GM12878 (cell line): ENCODE data around the gene RBPMS2. TPM values are rescaled to one million over a fixed set of nuclear protein-coding genes. Genes with fewer than 3 reads are reported as not detected.

Source experiments
- ATAC-seq: fragments of 200-7000 bp; cut with Tn5 transposase; 3 replicates; pipeline ENCODE4 v1.9.1; 2020; ENCODE audit warnings: mild to moderate bottlenecking, moderate library complexity
- BruUV-seq: library from RNA; stranded (reverse); fragments of 400-500 nt; replicated peaks from 2 replicates; lab custom pipeline; 2021; lab: Mats Ljungman, UMichigan
- CTCF ChIA-PET: fragments of 300-600 bp; sonication (Branson Sonifier 250); formaldehyde crosslinking; extraction: SDS; loops from one replicate; lab custom pipeline; 2021; ENCODE audit warnings: inconsistent platforms; lab: Yijun Ruan, JAX
- POLR2A ChIA-PET: fragments of 350-600 bp; formaldehyde crosslinking; extraction: SDS; loops from one replicate; lab custom pipeline; 2021; ENCODE audit warnings: inconsistent platforms; lab: Charles Lee
- RAD21 ChIA-PET: fragments of 300-600 bp; sonication (Branson Sonifier 250); formaldehyde crosslinking; loops from one replicate; lab custom pipeline; 2023; ENCODE audit warnings: antibody characterized with exemption; ENCODE audit not compliant: unreplicated experiment; lab: Charles Lee
- SMC1A ChIA-PET: fragments of 300-600 bp; sonication (Branson Sonifier 250); formaldehyde crosslinking; loops from one replicate; lab custom pipeline; 2023; ENCODE audit not compliant: unreplicated experiment, uncharacterized antibody; lab: Charles Lee
- DNase-seq: peaks from one replicate; pipeline ENCODE4 v3.0.0-alpha.2; 2011; ENCODE audit warnings: low read depth, low spot score
- FAIRE-seq: peaks from 3 replicates; lab custom pipeline; 2011; peaks lifted over from hg19 to GRCh38; lab: Jason Lieb, UNC
- H2AFZ ChIP-seq: 2 replicates; pipeline ENCODE4 v1.6.0; 2011; ENCODE audit warnings: low read depth, low read length, control low read depth; ENCODE audit not compliant: control insufficient read depth
- H3K27ac ChIP-seq: 2 replicates; pipeline ENCODE4 v1.5.1; 2011; ENCODE audit warnings: control low read depth; ENCODE audit not compliant: control insufficient read depth, insufficient read depth
- H3K27me3 ChIP-seq, 2 experiments: replicated peaks in 1 of 2; 2 replicates each; pipeline versions ENCODE4 v1.6.0 to v1.6.1; 2011; ENCODE audit warnings: low read length in 1 of 2; ENCODE audit not compliant: control insufficient read depth in 2 of 2, insufficient read depth in 2 of 2
- H3K36me3 ChIP-seq, 2 experiments: 2 replicates each; pipeline ENCODE4 v1.5.1; 2011; ENCODE audit warnings: low read length in 1 of 2; ENCODE audit not compliant: control insufficient read depth in 2 of 2, insufficient read depth in 2 of 2
- H3K4me1 ChIP-seq: 2 replicates; pipeline ENCODE4 v1.6.1; 2011; ENCODE audit warnings: mild to moderate bottlenecking, low read length, moderate library complexity, mixed read lengths; ENCODE audit not compliant: control insufficient read depth, insufficient read depth
- H3K4me2 ChIP-seq: 2 replicates; pipeline ENCODE4 v1.6.0; 2011; ENCODE audit warnings: control low read depth; ENCODE audit not compliant: control insufficient read depth, insufficient read depth
- H3K4me3 ChIP-seq: fragments of 200-600 bp; sonication (generic); 2 replicates; pipeline ENCODE4 v1.5.1; 2016
- H3K79me2 ChIP-seq: 2 replicates; pipeline ENCODE4 v1.6.0; 2011; ENCODE audit warnings: low read length; ENCODE audit not compliant: control insufficient read depth, insufficient read depth
- H3K9ac ChIP-seq: 2 replicates; pipeline ENCODE4 v1.8.0; 2011; ENCODE audit warnings: low read length, control low read depth, mixed read lengths; ENCODE audit not compliant: control insufficient read depth, insufficient read depth
- H3K9me3 ChIP-seq: replicated peaks from 3 replicates; pipeline ENCODE4 v1.5.1; 2011; ENCODE audit warnings: mild to moderate bottlenecking, low read length; ENCODE audit not compliant: control insufficient read depth, insufficient read depth
- H4K20me1 ChIP-seq: 2 replicates; pipeline ENCODE4 v1.6.0; 2011; ENCODE audit not compliant: control insufficient read depth, insufficient read depth
- BCLAF1 ChIP-seq: fragments of 450-650 bp; IDR thresholded peaks from 2 replicates; pipeline ENCODE4 v1.6.1; 2017; ENCODE audit warnings: antibody characterized with exemption, mild to moderate bottlenecking, moderate library complexity
- MTA2 ChIP-seq: fragments of 450-650 bp; IDR thresholded peaks from 2 replicates; pipeline ENCODE4 v1.6.1; 2016; ENCODE audit warnings: low read depth, mild to moderate bottlenecking, moderate library complexity
- MYB ChIP-seq: fragments of 150-350 bp; IDR thresholded peaks from 2 replicates; pipeline ENCODE4 v1.6.1; 2014; ENCODE audit warnings: mild to moderate bottlenecking, low read depth, low read length, borderline replicate concordance
- NR2C1 ChIP-seq: fragments of 450-650 bp; IDR thresholded peaks from 2 replicates; pipeline ENCODE4 v1.6.1; 2017; ENCODE audit warnings: antibody characterized with exemption, mild to moderate bottlenecking, moderate library complexity
- POU2F2 ChIP-seq: IDR thresholded peaks from 3 replicates; pipeline ENCODE4 v1.6.1; 2011; ENCODE audit warnings: low read depth, mild to moderate bottlenecking, low read length, borderline replicate concordance
- RAD51 ChIP-seq: fragments of 450-650 bp; IDR thresholded peaks from 2 replicates; pipeline ENCODE4 v1.6.1; 2016; ENCODE audit warnings: moderate library complexity, mild to moderate bottlenecking, inconsistent platforms
- SMAD1 ChIP-seq: fragments of 450-650 bp; IDR thresholded peaks from 2 replicates; pipeline ENCODE4 v1.6.1; 2018; ENCODE audit warnings: mild to moderate bottlenecking, low read depth; ENCODE audit not compliant: partially characterized antibody
- WGBS: methylation state at CpG from one replicate; pipeline ENCODE4 v1.1.6; 2016; ENCODE audit warnings: low lambda C conversion rate; ENCODE audit not compliant: insufficient replicate concordance, insufficient coverage; ENCODE audit errors: missing lambda C conversion rate; 5-methylcytosine and 5-hydroxymethylcytosine counted together
- in situ Hi-C: fragments of 300-500 bp; cut with MboI; formaldehyde crosslinking; loops from 9 replicates; pipeline ENCODE4 v1.14.3; 2018; ENCODE audit warnings: mixed read lengths
- intact Hi-C: fragments of 100-400 bp; cut with micrococcal nuclease; formaldehyde crosslinking; loops from one replicate; pipeline ENCODE4 v1.14.2; 2022; ENCODE audit not compliant: unreplicated experiment
- polyA plus RNA-seq, 11 experiments: library from polyadenylated mRNA; depleted of rRNA in 4 of 11; unstranded in 6 of 11; stranded (reverse) in 5 of 11; fragments of >200 nt; fragmentation: Nextera tagmentation in 4 of 11; fragmentation: Illumina TruSeq in 1 of 11; extraction: Ambion mirVana in 4 of 11; extraction: Trizol in 1 of 11; gene quantifications; 1 replicate in 1 of 11; 2 replicates in 10 of 11; pipeline versions ENCODE4 v1.2.1 to v1.2.3, GENCODE V29; 2011 to 2016; ENCODE audit warnings: inconsistent platforms in 2 of 11, missing spikeins in 2 of 11, low read depth in 1 of 11
- total RNA-seq, 4 experiments: library from RNA; depleted of rRNA in 3 of 4; stranded (reverse); fragments of >200 nt in 3 of 4; fragmentation: Illumina TruSeq in 1 of 4; extraction: Trizol in 1 of 4; gene quantifications; 2 replicates each; pipeline versions ENCODE4 v1.2.1 to v1.2.3, GENCODE V29; 2013 to 2021
- TF ChIP-seq, protein P1 (sequence below): IDR thresholded peaks from 2 replicates; pipeline ENCODE4 v1.6.1; 2012; ENCODE audit warnings: low read depth, low read length, improper control_type of control experiment

The RBPMS2 gene
- total and polyA plus RNA-seq, 10 of the 15 experiments (the other 5 are each of a cell fraction or from before 2014, with no cell fraction given): 0.06 to 0.31 (median 0.19) TPM; not detected in 3

DNA sequence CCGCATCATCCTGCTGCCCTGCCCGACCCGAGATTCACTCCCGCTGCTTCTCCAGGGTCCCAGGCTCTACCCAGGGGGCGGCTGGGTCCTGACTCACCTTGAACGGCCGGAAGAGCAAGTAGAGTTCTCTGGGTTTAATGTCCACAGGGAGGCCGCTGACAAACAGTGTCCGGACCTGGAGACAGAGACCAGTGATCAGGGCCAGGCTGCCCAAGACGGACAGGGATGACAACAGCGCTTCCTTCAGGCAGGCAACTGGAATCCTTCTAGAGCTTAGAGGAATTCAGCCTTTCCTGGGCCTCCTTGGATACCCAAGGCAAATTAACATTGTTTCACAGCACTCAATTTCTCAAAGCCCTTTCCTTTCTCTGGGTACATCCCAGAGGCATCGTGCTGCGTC, 23.9 kb downstream of the RBPMS2 start:
- Histone ChIP-seq H4K20me1 (no peaks in the 10 kb centered on the region), H3K4me2 (no peak overlapping the region), H2AFZ (no peak overlapping the region), H3K36me3 (no peaks in the 10 kb centered on the region), H3K4me1 (peaks cover 20% of the 10 kb centered on the region), H3K4me3 (no peak overlapping the region), H3K9ac (no peak overlapping the region), H3K79me2 (no peaks in the 10 kb centered on the region), H3K27me3 (no peaks in the 10 kb centered on the region; a peak in 1 of 4 replicates), H3K9me3 (no peaks in the 10 kb centered on the region), H3K27ac (no peak overlapping the region)
- intact Hi-C loops (no loop called here), in situ Hi-C loops (no loop called here)
- TF ChIP-seq BCLAF1 (no peak), NR2C1 (no peak), MYB (no peak), RAD51 (no peak), SMAD1 (no peak), MTA2 (no peak), POU2F2 (no peak)
- TF ChIP-seq, protein P1, sequence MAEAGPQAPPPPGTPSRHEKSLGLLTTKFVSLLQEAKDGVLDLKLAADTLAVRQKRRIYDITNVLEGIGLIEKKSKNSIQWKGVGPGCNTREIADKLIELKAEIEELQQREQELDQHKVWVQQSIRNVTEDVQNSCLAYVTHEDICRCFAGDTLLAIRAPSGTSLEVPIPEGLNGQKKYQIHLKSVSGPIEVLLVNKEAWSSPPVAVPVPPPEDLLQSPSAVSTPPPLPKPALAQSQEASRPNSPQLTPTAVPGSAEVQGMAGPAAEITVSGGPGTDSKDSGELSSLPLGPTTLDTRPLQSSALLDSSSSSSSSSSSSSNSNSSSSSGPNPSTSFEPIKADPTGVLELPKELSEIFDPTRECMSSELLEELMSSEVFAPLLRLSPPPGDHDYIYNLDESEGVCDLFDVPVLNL: no peak
- FAIRE-seq: no peak
- SMC1A ChIA-PET: interaction anchor here (1.1 to 22.7 kb wide), 3 partner anchors 19 to 141 kb away, joined by 3 to 308 read pairs (median 6); no protein-coding TSS in a partner anchor
- CTCF ChIA-PET: interaction anchor here (8.5 kb wide), 1 partner anchor 59 kb away, joined by 60 read pairs; no protein-coding TSS in a partner anchor
- whole genome bisulfite sequencing: 89% methylated on average over 13 of the region's 13 CpGs
- no TSS peak for BruUV-seq
- RAD21 ChIA-PET: no interaction called here
- POLR2A ChIA-PET: interaction anchor here (0.7 kb wide), 1 partner anchor 233 kb away, joined by 3 read pairs; no protein-coding TSS in a partner anchor
- no peak for ATAC-seq
- DNase-seq: no peak
